Measurements from ENCODE around the gene GSTK1. TPM values are rescaled to one million over a fixed set of nuclear protein-coding genes. Genes with fewer than 3 reads are reported as not detected.

Gene GSTK1
- polyA plus RNA-seq, 1 donor from 2014 or later = 12.8 TPM

DNA sequence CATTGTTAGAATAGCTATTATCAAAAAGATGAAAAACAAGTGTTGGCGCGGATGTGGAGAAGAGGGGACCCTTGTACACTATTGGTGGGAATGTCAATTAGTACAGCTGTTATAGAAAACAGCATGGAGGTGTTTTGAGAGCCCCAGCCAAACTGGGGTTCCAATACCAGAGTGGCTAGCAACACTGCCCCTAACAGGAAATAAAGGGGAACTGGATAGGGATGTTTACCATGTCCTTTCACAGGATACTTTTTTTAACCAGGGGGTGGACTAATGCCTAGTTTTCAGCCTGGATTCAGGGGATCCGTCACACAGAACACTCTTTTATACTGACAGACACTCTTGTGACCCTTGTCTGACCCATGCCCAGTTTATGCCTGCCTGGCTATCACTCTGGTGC is 6.9 kb upstream of the GSTK1 start:
- Histone ChIP-seq H4K20me1 (ENCODE audit: insufficient read depth) (no peaks in the 10 kb centered on the region), H3K36me3 (ENCODE audit: insufficient read depth, low read length) (no peaks in the 10 kb centered on the region), H3K9me2 (ENCODE audit: insufficient read depth, low read length) (no peaks in the 10 kb centered on the region), H3K4me2 (ENCODE audit: low read length) (no peak overlapping the region), H3K79me2 (replicated peaks; ENCODE audit: insufficient read depth, low read length) (no peaks in the 10 kb centered on the region), H3K9ac (ENCODE audit: low read length) (no peak overlapping the region), H3F3A (ENCODE audit: insufficient read depth, low read length, poor library complexity, severe bottlenecking) (no peaks in the 10 kb centered on the region), H3K4me3 (ENCODE audit: low read length) (no peak overlapping the region), H3K27ac (ENCODE audit: low read length) (no peak overlapping the region), H3K9me3 (ENCODE audit: low read length) (no peaks in the 10 kb centered on the region), H3K27me3 (ENCODE audit: insufficient read depth, low read depth, low read length) (no peaks in the 10 kb centered on the region), H2AFZ (ENCODE audit: low read depth, low read length) (no peak overlapping the region)
- TF ChIP-seq TAF1 (IDR thresholded peaks at IDR 0.05; ENCODE audit: low read depth) = no peak
- TF ChIP-seq EP300 (conservative IDR thresholded peaks at IDR 0.05; ENCODE audit: poor library complexity, severe bottlenecking) = no peak
- TF ChIP-seq RAD21 (conservative IDR thresholded peaks at IDR 0.05) = no peak
- no peak for TF ChIP-seq POLR2AphosphoS5 (IDR thresholded peaks at IDR 0.05)
- TF ChIP-seq, protein P1, sequence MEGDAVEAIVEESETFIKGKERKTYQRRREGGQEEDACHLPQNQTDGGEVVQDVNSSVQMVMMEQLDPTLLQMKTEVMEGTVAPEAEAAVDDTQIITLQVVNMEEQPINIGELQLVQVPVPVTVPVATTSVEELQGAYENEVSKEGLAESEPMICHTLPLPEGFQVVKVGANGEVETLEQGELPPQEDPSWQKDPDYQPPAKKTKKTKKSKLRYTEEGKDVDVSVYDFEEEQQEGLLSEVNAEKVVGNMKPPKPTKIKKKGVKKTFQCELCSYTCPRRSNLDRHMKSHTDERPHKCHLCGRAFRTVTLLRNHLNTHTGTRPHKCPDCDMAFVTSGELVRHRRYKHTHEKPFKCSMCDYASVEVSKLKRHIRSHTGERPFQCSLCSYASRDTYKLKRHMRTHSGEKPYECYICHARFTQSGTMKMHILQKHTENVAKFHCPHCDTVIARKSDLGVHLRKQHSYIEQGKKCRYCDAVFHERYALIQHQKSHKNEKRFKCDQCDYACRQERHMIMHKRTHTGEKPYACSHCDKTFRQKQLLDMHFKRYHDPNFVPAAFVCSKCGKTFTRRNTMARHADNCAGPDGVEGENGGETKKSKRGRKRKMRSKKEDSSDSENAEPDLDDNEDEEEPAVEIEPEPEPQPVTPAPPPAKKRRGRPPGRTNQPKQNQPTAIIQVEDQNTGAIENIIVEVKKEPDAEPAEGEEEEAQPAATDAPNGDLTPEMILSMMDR (IDR thresholded peaks at IDR 0.05; ENCODE audit: poor library complexity, severe bottlenecking) = no peak
- no peak for TF ChIP-seq SMC3 (conservative IDR thresholded peaks at IDR 0.05; ENCODE audit: poor library complexity)
- TF ChIP-seq, protein P2, sequence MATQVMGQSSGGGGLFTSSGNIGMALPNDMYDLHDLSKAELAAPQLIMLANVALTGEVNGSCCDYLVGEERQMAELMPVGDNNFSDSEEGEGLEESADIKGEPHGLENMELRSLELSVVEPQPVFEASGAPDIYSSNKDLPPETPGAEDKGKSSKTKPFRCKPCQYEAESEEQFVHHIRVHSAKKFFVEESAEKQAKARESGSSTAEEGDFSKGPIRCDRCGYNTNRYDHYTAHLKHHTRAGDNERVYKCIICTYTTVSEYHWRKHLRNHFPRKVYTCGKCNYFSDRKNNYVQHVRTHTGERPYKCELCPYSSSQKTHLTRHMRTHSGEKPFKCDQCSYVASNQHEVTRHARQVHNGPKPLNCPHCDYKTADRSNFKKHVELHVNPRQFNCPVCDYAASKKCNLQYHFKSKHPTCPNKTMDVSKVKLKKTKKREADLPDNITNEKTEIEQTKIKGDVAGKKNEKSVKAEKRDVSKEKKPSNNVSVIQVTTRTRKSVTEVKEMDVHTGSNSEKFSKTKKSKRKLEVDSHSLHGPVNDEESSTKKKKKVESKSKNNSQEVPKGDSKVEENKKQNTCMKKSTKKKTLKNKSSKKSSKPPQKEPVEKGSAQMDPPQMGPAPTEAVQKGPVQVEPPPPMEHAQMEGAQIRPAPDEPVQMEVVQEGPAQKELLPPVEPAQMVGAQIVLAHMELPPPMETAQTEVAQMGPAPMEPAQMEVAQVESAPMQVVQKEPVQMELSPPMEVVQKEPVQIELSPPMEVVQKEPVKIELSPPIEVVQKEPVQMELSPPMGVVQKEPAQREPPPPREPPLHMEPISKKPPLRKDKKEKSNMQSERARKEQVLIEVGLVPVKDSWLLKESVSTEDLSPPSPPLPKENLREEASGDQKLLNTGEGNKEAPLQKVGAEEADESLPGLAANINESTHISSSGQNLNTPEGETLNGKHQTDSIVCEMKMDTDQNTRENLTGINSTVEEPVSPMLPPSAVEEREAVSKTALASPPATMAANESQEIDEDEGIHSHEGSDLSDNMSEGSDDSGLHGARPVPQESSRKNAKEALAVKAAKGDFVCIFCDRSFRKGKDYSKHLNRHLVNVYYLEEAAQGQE (IDR thresholded peaks at IDR 0.05; ENCODE audit: borderline replicate concordance) = no peak
- TF ChIP-seq EZH2 (IDR thresholded peaks at IDR 0.05; ENCODE audit: borderline replicate concordance, insufficient read depth, low read length, poor library complexity, severe bottlenecking) = no peak
- TF ChIP-seq MXI1 (conservative IDR thresholded peaks at IDR 0.05; ENCODE audit: poor library complexity, severe bottlenecking) = no peak

DNA sequence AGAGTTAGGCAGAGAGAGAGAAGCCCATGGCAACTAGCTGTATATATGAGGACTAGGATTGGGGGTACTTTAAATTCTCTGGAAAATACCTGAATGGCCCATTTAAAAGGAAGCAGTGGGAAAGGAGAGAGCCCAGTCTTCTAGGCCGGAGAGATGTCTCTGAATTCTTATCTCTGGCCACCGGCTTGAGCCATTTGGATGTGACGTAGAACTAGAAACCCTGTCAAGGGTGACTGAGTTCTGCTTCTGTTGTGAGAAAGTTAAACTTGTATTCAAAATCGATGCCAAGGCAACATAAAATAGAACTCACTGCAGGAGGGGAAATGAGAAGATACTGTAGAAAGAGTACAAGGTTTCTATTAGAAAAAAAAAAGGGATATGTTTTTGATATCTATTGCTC is 6.3 kb upstream of the GSTK1 start:
- TF ChIP-seq, protein P1 (IDR thresholded peaks at IDR 0.05; ENCODE audit: poor library complexity, severe bottlenecking) = no peak
- TF ChIP-seq MXI1 (conservative IDR thresholded peaks at IDR 0.05; ENCODE audit: poor library complexity, severe bottlenecking) = no peak
- TF ChIP-seq EP300 (conservative IDR thresholded peaks at IDR 0.05; ENCODE audit: poor library complexity, severe bottlenecking) = no peak
- no peak for TF ChIP-seq TAF1 (IDR thresholded peaks at IDR 0.05; ENCODE audit: low read depth)
- TF ChIP-seq POLR2AphosphoS5 (IDR thresholded peaks at IDR 0.05) = no peak
- TF ChIP-seq RAD21 (conservative IDR thresholded peaks at IDR 0.05) = no peak
- TF ChIP-seq SMC3 (conservative IDR thresholded peaks at IDR 0.05; ENCODE audit: poor library complexity) = no peak
- TF ChIP-seq, protein P2 (IDR thresholded peaks at IDR 0.05; ENCODE audit: borderline replicate concordance) = no peak
- no peak for TF ChIP-seq EZH2 (IDR thresholded peaks at IDR 0.05; ENCODE audit: borderline replicate concordance, insufficient read depth, low read length, poor library complexity, severe bottlenecking)
- Histone ChIP-seq H3K27me3 (ENCODE audit: insufficient read depth, low read depth, low read length) (no peaks in the 10 kb centered on the region), H3K9me3 (ENCODE audit: low read length) (no peaks in the 10 kb centered on the region), H3K79me2 (replicated peaks; ENCODE audit: insufficient read depth, low read length) (no peaks in the 10 kb centered on the region), H3K4me2 (ENCODE audit: low read length) (no peak overlapping the region), H3K4me3 (ENCODE audit: low read length) (no peak overlapping the region), H3F3A (ENCODE audit: insufficient read depth, low read length, poor library complexity, severe bottlenecking) (no peaks in the 10 kb centered on the region), H3K9ac (ENCODE audit: low read length) (no peak overlapping the region), H4K20me1 (ENCODE audit: insufficient read depth) (no peaks in the 10 kb centered on the region), H3K36me3 (ENCODE audit: insufficient read depth, low read length) (no peaks in the 10 kb centered on the region), H3K9me2 (ENCODE audit: insufficient read depth, low read length) (no peaks in the 10 kb centered on the region), H2AFZ (ENCODE audit: low read depth, low read length) (no peak overlapping the region), H3K27ac (ENCODE audit: low read length) (no peak overlapping the region)

Data from neural cell (in vitro differentiated cells).